Measurements from ENCODE around the gene CACNA1H.
"Not testable (repeated sequence)": the region's sequence is repeated elsewhere in the genome, so short reads cannot be mapped to it uniquely, and the experiment has no call there.

Gene CACNA1H

DNA sequence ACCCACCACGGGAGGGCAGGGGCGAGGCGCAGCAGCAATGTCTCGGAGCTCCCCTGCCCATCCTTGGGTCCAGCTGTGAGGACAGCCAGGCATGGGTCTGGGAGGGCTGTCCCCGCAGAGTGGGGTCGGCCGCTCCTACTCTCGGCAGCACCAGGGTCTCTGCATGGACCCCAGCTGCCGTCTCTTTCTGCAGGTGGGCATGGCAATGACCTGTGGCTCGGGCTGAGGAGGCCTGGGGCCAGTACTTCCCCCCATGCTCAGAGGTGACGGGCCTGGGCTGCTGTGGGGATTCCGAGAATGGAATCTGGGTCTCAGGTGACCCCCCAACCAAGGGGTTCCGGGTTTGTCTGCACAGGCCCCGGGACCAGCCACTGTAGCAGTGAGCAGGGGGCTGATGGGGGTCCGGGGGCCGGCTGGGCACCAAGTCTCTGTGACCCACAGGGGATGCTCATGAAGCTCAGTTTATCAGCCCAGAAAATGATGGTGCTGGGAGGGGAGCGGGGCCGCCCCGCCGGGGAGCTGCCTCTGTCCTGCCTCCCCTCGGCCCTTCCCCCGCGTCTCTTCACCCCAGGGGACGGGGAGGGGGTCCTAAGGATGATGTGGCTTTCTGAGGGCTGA, 23.5 kb downstream of the CACNA1H start:
- no peak for DNase-seq

DNA sequence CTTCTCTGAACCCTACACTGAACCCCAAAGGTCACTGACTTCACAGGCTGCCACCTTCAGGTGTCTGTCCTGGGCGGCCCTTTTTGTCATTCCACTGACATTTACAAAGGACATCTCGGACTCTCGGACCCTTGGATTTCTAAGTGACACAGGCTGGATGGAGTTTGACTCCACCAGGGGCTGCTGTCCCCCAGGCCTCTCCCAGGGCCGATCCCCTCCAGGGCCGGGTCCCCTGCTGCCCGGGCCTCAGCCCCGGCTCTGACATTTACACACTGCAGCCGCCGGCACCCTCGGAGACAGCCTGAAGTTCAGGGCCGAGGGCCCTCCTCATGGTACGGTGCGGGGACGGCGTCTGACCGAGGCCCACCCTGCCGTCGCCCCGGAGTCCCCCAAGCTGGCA, 24.1 kb downstream of the CACNA1H start:
- no peak for DNase-seq

DNA sequence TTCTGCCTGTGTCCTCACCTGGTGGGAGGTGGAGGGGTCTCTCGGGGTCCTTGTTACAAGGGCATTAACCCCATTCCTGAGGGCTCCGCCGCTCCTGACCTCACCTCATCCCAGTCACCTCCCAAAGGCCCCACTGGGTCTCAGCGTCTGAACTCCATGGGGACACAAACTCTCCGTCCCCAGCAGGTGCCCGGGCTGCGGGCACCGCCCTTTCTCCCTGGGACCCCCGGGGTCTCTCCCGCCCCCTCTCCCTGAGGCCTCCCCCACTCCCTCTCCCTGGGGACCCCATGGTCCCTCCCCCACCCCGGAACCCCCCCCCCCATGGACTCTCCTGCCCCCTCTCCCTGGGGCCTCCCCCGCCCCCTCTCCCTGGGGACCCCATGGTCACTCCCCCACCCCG, 24.8 kb downstream of the CACNA1H start:
- no peak for DNase-seq

GRCh38 chr16:1178295-1178910, 25.5 kb downstream of the CACNA1H start:
- no peak for DNase-seq

GRCh38 chr16:1180549-1181403, 27.9 kb downstream of the CACNA1H start:
- DNase-seq, result no peak

- no peak for DNase-seq
Observed at GRCh38 chr16:1181404-1182315, 28.8 kb downstream of the CACNA1H start.

DNA sequence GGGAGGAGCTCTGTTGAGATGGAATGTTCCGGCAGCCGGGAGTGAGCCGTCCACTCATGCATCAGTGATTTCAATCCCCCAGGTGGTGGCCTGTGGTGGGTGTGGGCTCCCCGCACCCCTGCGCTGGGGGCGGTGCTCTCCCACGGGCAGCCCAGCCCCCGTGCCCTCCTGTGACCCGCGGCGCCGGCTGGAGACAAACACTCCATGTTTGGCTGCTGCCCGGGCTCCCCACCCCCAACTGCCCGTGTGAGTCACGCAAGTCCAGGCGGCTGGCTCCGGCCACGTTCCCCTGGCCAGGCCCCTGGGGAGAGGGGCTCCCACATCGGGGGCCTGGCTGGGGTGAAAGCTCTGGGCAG, 29.4 kb downstream of the CACNA1H start:
- DNase-seq, result no peak

DNA sequence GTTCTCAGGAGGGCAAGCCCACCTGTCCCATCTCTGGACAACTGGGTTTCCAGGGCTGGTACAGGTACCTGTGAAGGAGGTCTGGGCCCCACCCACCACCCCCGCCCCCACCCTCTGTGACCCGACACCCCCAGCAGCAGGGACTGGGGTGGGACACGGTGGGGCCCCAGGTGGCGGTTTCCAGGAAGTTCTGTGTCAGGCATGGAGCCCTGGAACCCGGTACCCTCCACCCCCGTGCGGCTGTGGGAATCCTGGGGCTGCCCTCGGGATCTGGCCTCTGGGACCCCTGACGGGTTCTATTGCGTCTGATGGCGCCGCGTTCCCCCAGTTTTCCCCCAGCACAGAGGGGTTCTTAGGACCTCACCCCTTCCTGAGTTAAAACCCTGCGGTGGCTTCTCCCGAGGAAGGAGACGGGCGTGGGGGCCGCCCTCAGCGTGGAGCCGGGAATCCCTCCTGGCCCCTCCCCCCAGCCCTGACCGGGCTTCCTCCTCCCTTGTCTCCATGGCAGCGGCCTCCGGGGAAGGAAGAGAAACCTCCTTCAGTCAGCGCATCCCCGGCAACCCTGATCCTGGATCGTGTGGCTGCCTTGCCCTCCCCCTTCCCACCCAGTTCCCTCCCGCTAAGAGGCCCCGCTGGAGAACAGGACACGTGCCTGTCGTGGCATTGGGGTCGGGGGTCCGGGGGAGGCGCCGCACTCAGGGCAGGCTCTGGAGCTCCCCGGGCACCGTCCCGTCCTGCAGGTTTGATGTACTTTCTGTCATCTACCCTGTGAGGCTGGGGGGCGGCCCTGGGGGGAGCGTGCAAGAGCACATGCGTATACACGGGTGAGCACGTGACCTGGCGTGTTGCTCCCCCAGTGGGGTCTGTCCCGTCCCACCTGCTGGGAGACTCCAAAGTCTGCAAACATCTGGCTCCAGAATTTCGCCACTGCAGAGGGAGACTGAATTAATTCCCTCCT, 30.3 kb downstream of the CACNA1H start:
- DNase-seq, result no peak

DNA sequence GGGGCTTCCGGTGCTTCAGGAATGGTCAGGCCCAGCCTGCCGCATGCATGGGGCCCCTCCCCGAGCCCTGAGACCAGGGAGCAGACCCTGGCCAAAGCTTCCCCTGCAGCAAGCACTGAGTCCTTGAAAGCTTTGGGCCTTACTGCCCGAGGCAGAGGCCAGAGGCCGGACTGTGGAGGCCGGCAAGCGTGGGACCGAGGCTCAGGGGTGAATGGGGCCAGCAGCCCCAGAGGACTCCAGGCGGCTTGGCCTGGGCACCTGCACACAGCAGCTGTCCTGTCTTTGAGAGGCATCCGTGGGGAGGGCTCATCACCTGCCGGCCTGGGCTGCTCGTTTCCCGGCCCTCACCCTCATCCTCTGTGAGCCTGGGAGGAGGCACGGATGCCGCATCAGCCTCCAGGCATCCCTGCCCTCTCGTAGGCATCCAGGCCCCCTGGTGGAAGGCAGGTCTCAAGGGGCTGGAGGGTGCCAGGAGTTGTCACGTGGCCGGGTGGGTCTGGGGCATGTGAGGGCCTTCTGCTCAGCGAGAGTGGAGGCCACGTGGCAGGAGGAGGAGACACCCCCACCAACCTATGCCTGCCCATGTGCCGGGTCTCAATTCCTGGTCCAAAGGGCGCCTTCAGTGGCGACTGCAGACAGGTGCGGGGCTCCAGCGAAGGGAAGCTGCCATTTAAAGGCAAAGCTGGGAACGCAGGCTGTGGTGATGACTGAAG, 31.4 kb downstream of the CACNA1H start:
- DNase-seq, result no peak

- no peak for DNase-seq
Observed at GRCh38 chr16:1184980-1185379, 32.1 kb downstream of the CACNA1H start.

DNA sequence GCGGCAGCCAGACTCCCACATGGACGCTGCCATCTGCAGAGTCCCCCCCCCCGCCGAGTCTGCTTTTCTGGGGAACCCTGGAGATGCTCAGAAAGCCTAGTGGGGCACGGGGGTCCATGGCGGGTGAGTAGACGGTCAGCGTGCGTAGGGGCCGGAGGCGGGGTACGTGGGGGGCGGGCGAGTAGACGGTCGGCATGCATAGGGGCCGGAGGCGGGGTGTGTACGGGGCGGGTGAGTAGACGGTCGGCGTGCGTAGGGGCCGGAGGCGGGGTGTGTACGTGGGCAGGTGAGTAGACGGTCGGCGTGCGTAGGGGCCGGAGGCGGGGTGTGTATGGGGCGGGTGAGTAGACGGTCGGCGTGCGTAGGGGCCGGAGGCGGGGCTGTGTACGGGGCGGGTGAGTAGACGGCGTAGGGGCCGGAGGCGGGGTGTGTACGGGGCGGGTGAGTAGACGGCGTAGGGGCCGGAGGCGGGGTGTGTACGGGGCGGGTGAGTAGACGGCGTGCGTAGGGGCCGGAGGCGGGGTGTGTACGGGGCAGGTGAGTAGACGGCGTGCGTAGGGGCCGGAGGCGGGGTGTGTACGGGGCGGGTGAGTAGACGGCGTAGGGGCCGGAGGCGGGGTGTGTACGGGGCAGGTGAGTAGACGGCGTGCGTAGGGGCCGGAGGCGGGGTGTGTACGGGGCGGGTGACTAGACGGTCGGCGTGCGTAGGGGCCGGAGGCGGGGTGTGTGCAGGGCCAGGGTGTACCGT, 32.7 kb downstream of the CACNA1H start:
- DNase-seq, result not testable (repeated sequence)

DNA sequence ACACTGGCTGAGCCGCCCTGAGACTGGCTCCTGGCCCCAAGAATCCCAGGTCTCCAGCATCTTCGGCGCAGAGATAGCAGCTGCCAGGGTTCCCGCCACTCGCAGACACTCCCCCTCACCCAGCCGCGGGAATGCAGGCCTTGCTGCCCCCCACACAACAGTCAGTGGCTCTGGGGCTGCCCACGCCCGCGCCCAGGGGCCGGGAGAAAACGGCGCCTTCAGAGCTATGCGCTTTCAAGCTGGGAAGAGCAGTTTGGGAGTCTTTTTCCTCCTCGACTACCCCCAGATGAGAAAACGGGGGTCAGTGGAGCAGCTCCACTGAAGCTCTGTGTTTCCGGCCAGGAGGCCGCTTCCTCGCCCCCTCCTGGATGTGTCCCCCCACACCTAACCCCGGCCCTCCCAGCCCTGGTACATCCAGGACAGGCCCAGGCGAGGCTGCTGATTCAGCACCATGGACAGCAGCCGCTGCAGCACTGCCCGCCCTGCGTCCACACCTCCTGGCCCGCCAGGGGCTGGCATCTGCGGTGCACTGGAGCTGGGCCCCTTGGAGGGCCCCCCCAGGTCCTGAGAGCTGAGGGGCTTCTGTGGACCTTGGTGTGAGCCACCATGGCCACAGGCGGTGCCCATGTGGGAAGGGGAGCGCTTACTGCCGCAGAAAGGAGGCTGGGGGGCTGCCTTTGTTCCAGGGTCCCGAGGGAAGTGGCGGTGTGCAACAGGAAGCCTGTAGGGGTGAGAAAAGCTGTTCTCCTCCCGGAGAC, 35.7 kb downstream of the CACNA1H start:
- peak; percentile 7 for DNase-seq

- no peak for DNase-seq
Observed at GRCh38 chr16:1189455-1189854, 36.5 kb downstream of the CACNA1H start.

- DNase-seq, result not testable (repeated sequence)
Observed at GRCh38 chr16:1190789-1191188, 37.9 kb downstream of the CACNA1H start.

DNA sequence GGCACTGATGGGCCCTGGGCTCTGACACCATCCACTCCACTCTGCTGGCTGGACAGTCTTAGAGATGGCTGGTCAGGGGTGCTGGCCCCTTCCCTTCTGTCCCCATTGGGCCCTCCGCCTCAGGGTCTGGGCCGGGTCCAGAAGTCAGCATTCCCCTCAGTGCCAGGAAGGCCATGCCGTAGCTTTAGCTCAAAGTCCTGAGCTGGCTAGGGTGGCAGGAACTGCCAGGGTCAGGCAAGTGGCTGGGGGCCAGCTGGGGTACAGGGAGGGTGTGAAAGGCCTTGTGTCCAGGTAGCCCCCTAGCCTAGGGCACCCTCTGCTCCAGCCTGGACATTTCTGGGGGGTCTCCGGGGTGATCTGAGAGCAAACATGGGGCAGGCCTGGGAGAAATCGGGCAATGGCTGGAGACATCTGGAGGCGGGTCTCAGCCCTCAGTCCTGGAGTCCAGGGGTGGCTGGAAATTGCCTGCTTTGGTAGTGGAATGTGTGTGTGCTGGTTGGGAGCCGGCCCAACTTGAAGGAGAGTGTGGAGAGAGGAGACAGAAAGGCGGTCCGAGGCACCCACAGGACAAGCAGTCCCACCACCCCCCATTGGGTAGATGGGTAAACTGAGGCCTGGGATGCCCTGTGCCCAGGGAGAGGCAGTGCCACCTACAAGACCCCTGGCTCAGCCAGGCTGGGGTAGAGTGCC, 39.6 kb downstream of the CACNA1H start:
- DNase-seq, result no peak

GRCh38 chr16:1193143-1193824, 40.4 kb downstream of the CACNA1H start:
- no peak for DNase-seq

DNA sequence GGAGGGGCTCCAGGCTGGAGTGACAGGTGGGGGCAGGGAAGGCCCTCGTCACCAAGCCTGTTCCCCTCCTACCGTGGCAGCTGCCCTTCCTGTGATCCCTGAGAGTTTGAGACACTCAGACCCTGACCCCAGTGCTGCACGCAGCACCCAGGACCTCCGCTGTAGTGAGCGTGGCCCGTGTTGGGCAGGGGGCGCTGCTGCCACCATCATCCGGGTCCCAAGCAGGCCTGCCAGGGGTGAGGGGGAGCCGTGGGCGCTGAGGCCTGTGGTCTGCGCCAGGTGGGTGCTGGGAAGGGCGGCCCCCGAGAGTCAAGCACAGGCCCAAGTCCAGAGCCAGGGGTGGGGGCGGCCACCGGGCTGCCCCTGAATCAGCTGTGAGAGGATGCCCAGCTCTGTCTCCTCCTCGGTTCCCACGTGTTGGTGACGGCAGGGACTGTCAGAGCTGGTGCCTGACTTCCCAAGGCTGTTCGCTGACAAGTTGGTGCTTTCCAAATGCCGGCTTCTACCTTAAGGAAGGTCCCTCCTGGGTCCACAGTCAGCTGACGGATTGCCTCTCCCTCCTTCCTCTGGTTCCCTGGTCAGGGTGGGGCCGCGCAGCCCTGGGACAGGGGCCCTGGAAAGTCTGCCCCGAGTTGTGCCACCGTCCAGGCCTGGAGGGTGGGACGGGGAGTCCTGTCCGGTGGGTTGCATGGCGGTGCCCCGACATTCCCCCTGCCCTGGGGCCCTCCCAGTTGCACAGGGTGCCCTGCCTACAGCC, 41.1 kb downstream of the CACNA1H start:
- no peak for DNase-seq

Data from activated T-cell treated with anti-CD3 and anti-CD28 coated beads for 4 hours (primary cell).